NCI-H460 (cell line): ENCODE measurements around the gene SCCPDH. TPM values are rescaled to one million over a fixed set of nuclear protein-coding genes. Genes with fewer than 3 reads are reported as not detected.
"Not testable (repeated sequence)": the region's sequence is repeated elsewhere in the genome, so short reads cannot be mapped to it uniquely, and the experiment has no call there.

Experiments used
- DNase-seq: peaks from one replicate; pipeline ENCODE4 v3.0.0-alpha.2; 2016; ENCODE audit warnings: low read depth; ENCODE audit errors: extremely low read depth
- total RNA-seq: library from RNA; depleted of rRNA; stranded (reverse); fragments of >200 nt; shearing (Covaris generic); gene quantifications from 2 replicates; pipeline ENCODE4 v1.2.3, GENCODE V29; 2014

SCCPDH gene
- total RNA-seq, 1 experiment from 2014 or later, result 322 TPM

GRCh38 chr1:246746155-246746554 lies 21.9 kb downstream of the SCCPDH start:
- DNase-seq, result not testable (repeated sequence)

GRCh38 chr1:246748006-246748405 lies 23.8 kb downstream of the SCCPDH start:
- DNase-seq, result no peak

DNA sequence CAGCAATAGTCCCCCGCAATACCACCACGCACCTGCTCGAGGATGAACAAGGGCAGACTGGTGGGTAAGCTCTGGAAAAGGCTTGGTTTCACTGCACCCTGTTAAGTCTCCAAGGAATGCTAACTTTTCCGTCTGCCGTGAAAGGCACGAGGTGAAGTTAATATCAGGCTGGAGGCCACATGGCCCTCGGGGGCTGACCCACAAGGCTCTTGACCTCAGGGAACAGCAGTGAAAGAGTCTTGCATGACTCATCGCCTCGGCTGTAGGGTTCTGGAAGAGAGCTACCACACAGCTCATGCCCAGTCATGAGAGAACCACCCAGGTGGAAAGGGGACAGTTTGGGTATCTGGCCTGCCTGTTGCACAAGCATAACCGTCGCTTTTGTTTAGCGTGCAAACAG lies 24.7 kb downstream of the SCCPDH start:
- no peak for DNase-seq

- no peak for DNase-seq
Measured at GRCh38 chr1:246750752-246751151, 26.5 kb downstream of the SCCPDH start.

- peak; percentile 70 for DNase-seq
Measured at GRCh38 chr1:246753670-246754535, 29.7 kb downstream of the SCCPDH start.

DNA sequence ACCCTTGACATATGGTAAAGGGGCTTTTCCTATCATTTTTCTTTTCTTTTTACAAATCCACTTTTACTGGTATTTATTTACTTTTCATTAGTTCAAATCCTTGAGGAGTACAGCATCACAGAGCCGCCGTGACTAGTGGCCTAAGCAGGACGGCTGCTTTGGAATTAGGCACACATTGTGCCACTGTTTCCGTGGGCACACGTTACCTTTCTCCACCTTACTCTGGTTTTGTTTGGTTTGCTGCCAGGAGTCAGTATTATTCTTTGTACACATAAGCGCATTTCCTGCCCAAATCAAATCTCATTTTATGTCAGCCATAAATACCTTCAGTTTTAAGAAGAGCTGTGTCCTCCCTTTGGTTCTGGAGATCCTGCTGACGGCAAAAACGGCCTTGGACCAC lies 31.2 kb downstream of the SCCPDH start:
- no peak for DNase-seq

DNA sequence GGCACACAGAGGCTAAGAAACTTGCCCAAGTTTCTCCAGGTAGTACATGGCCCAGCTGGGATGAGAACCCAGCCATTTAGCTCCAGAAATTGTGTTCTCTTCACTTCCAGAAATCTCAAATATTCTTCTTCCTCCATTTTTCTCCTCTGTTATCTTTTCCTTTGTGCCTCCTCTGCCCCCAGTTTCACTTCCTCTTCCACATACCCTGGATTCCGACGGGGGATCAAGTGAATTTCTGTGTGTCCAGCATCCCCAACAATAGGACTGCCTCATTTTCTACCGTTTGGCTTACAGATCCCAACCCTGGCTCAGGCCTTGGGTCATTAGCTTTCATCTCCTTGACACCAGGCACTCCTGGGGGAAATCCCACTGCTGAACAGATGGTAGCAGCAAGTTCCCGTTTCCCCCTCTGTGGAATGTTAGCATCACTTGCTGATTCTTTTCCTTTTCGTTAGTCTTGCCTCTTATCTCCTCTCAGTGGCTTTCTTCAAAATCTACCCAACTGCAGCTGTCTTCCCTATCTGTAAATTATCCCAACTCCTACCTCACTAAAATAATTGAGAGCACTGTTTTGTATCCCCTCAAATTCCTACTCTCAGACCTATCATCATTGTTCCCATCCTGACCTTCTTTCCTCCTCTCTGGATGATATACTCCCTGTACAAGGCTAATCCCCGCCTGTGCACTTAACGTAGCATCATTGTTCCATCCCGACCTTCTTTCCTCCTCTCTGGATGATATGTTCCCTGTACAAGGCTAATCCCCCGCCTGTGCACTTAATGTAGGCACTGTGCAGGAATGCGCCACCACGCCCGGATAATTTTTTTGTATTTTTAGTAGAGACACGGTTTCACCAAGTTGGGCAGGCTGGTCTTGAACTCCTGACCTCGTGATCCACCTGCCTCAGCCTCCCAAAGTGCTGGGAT lies 36.5 kb downstream of the SCCPDH start:
- DNase-seq, result no peak

GRCh38 chr1:246761396-246761795 lies 37.2 kb downstream of the SCCPDH start:
- DNase-seq, result no peak

GRCh38 chr1:246765521-246765920 lies 41.3 kb downstream of the SCCPDH start:
- no peak for DNase-seq

GRCh38 chr1:246768403-246769020 lies 44.3 kb downstream of the SCCPDH start:
- DNase-seq, result no peak

- DNase-seq, result no peak
Measured at GRCh38 chr1:246769306-246769705, 45.1 kb downstream of the SCCPDH start.

- DNase-seq, result no peak
Measured at GRCh38 chr1:246771366-246771765, 47.2 kb downstream of the SCCPDH start.

GRCh38 chr1:246772686-246773085 lies 48.5 kb downstream of the SCCPDH start:
- DNase-seq, result no peak

- no peak for DNase-seq
Measured at GRCh38 chr1:246773213-246773641, 49.0 kb downstream of the SCCPDH start.

DNA sequence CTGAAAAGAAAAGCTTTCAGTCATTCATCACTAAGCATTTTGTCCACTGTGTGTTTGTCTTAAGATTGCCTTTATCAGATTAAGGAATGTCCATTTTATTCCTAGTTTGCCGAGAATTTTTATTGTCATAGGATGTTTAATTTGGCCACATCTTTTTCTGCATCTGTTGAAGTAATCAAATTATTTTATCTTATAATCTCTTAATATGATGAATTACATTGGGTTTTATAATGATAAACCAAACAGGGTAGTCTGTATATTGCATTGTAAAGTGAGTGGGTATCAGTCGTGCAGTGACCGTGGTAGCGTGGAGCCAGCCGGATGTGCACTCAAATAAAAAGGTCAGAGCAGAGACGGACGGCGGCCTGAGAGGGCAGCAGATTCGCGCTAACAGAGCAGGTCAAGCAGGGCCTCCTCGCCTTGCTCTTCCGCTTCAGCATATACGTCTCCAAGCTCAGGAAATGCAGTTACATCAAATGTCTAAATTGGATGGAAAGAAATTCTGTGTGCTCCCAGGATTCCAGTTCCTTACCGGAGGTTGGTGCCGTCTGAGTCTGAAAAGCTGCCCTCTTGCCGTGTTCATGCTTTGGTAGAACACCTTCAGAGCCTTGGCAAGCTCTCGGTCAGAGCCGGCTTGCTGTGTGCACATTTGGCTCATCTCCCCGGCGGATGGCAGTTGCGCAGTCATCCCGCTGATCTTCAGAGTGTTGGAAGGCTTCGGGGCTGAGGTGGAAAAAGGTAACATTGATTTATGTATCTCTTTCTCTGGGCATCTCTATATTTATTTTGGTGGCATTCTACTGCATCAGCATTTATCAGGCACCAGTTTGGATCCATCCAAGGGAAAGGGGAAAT lies 51.5 kb downstream of the SCCPDH start:
- DNase-seq, result no peak

DNA sequence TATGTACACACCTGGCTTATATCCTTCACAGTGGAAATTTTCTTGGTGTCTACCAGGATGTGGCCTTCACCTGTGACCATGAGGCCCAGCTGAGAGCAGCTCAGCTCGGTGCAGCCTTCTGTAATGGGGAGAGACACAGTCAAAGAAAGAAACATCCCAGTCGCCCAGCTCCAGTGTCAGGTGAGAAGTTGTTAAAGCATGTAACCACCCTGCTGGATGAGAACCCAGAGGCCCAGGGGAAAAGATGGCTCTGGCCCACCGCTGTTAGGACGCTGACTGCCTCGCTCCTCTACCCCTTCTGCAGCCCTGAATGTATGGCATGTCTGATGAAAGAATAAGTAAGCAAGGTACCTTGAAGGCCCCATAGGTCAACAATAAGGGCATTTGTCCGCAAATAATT lies 52.7 kb downstream of the SCCPDH start:
- DNase-seq, result no peak

- no peak for DNase-seq
Measured at GRCh38 chr1:246778663-246779062, 54.5 kb downstream of the SCCPDH start.

GRCh38 chr1:246779561-246780175 lies 55.5 kb downstream of the SCCPDH start:
- DNase-seq, result no peak

- no peak for DNase-seq
Measured at GRCh38 chr1:246780264-246780663, 56.1 kb downstream of the SCCPDH start.

GRCh38 chr1:246781212-246781611 lies 57.0 kb downstream of the SCCPDH start:
- DNase-seq, result no peak
